NAMALWA (cell line): ENCODE data around the gene MXD1.
"Not testable (repeated sequence)": the region's sequence is repeated elsewhere in the genome, so short reads cannot be mapped to it uniquely, and the experiment has no call there.

Experiments used
- DNase-seq: peaks from one replicate; pipeline ENCODE4 v3.0.0-alpha.2; 2015; ENCODE audit warnings: low spot score

Gene MXD1

GRCh38 chr2:69914950-69915945 is at the start of gene MXD1:
Gene MXD1, plus strand, starts transcription at chr2:69915109. Its CDS starts 222 bp downstream, at chr2:69915331.
- DNase-seq: peak; percentile 50

- no peak for DNase-seq
Observed at GRCh38 chr2:69888451-69888850, 26.5 kb upstream of the MXD1 start.

GRCh38 chr2:69889302-69889701 is 25.6 kb upstream of the MXD1 start:
- no peak for DNase-seq

- DNase-seq: no peak
Observed at GRCh38 chr2:69890881-69891280, 24.0 kb upstream of the MXD1 start.

- peak; percentile 39 for DNase-seq
Observed at GRCh38 chr2:69892838-69893424, 22.0 kb upstream of the MXD1 start.

GRCh38 chr2:69893684-69894551 is 21.0 kb upstream of the MXD1 start, which contains the start of gene SNRNP27:
Gene SNRNP27, plus strand, starts transcription at chr2:69893956. Its CDS starts 29 bp downstream, at chr2:69893985.
- DNase-seq: peak; percentile 87

- not testable (repeated sequence) for DNase-seq
Observed at GRCh38 chr2:69894737-69895136, 20.2 kb upstream of the MXD1 start.

- DNase-seq: peak; percentile 80
Observed at GRCh38 chr2:69902213-69902922, 12.5 kb upstream of the MXD1 start.

GRCh38 chr2:69907216-69907615 is 7.7 kb upstream of the MXD1 start:
- no peak for DNase-seq

GRCh38 chr2:69911985-69912563 is 2.8 kb upstream of the MXD1 start:
- DNase-seq: peak; percentile 81

GRCh38 chr2:69914164-69914949 is 552 bp upstream of the MXD1 start:
- DNase-seq: peak; percentile 100

GRCh38 chr2:69916106-69916505 is 1.2 kb downstream of the MXD1 start:
- DNase-seq: peak; percentile 18

- DNase-seq: peak; percentile 12
Observed at GRCh38 chr2:69917852-69918251, 2.9 kb downstream of the MXD1 start.

GRCh38 chr2:69918401-69918800 is 3.5 kb downstream of the MXD1 start:
- peak; percentile 46 for DNase-seq

GRCh38 chr2:69923116-69923515 is 8.2 kb downstream of the MXD1 start:
- no peak for DNase-seq

GRCh38 chr2:69926849-69927515 is 12.1 kb downstream of the MXD1 start:
- DNase-seq: no peak

- no peak for DNase-seq
Observed at GRCh38 chr2:69931832-69932595, 17.1 kb downstream of the MXD1 start.

- no peak for DNase-seq
Observed at GRCh38 chr2:69932596-69932922, 17.6 kb downstream of the MXD1 start.

- no peak for DNase-seq
Observed at GRCh38 chr2:69933254-69933828, 18.4 kb downstream of the MXD1 start.
